ENCODE data around the gene ZNF91. TPM values are rescaled to one million over a fixed set of nuclear protein-coding genes. Genes with fewer than 3 reads are reported as not detected.

The ZNF91 gene
- polyA plus RNA-seq, 1 donor (not counting 4 experiments of a cell fraction or from before 2014, with no cell fraction given): 14.1 TPM

DNA sequence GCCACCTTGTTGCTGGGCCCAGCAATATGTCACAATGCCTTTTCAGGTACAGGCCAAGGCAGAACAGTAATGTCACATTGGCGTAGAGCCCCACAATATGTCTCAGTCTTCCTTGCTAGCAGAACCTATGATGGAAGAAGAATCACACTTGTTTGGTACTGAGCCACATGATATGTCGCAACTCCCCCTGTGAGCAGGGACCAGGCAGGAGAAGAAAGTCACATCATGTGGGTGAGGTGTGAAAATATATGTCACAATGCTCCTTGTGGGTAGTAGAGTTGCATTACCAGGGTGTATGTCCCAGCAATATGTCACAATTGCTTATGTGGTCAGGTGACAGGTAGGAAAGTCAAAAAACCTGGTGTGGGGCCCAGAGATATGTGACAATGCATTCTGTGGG is 7.1 kb upstream of the ZNF91 start:
- Histone ChIP-seq H3K4me2 (ENCODE audit: control insufficient read depth, extremely low read depth, insufficient read depth, low read depth, low read length) (no peak overlapping the region), H4K20me1 (ENCODE audit: control insufficient read depth, extremely low read depth, insufficient read depth, low read length) (no peaks in the 10 kb centered on the region), H3K4me3 (ENCODE audit: control insufficient read depth in 2 of 3, extremely low read depth in 1 of 3, insufficient read depth in 2 of 3, low read depth in 1 of 3, low read length in 3 of 3) (no peak overlapping the region), H3K9me3 (ENCODE audit: control insufficient read depth, low read depth, low read length) (no peaks in the 10 kb centered on the region), H3K27ac (ENCODE audit: control insufficient read depth, insufficient read depth, low read length) (no peak overlapping the region), H3K4me1 (ENCODE audit: control insufficient read depth, extremely low read depth, insufficient read depth, low read length) (no peaks in the 10 kb centered on the region), H3K79me2 (ENCODE audit: control insufficient read depth, insufficient read depth, low read length) (no peaks in the 10 kb centered on the region), H2AFZ (ENCODE audit: control insufficient read depth, low read length) (no peak overlapping the region), H3K27me3 (ENCODE audit: control insufficient read depth, extremely low read depth, insufficient read depth, low read length) (no peaks in the 10 kb centered on the region), H3K9ac (ENCODE audit: control insufficient read depth, extremely low read depth, insufficient read depth, low read length) (no peak overlapping the region), H3K36me3 (ENCODE audit: control insufficient read depth in 2 of 2, extremely low read depth in 1 of 2, insufficient read depth in 2 of 2, low read length in 2 of 2) (no peaks in the 10 kb centered on the region), H3K9me1 (ENCODE audit: control insufficient read depth, extremely low read depth, insufficient read depth, low read length) (no peaks in the 10 kb centered on the region)
- DNase-seq (ENCODE audit: low read depth, low spot score) (no peak), FAIRE-seq (no peak)
- TF ChIP-seq EZH2 (IDR thresholded peaks at IDR 0.05; ENCODE audit: low read length): no peak
- TF ChIP-seq, protein P1, sequence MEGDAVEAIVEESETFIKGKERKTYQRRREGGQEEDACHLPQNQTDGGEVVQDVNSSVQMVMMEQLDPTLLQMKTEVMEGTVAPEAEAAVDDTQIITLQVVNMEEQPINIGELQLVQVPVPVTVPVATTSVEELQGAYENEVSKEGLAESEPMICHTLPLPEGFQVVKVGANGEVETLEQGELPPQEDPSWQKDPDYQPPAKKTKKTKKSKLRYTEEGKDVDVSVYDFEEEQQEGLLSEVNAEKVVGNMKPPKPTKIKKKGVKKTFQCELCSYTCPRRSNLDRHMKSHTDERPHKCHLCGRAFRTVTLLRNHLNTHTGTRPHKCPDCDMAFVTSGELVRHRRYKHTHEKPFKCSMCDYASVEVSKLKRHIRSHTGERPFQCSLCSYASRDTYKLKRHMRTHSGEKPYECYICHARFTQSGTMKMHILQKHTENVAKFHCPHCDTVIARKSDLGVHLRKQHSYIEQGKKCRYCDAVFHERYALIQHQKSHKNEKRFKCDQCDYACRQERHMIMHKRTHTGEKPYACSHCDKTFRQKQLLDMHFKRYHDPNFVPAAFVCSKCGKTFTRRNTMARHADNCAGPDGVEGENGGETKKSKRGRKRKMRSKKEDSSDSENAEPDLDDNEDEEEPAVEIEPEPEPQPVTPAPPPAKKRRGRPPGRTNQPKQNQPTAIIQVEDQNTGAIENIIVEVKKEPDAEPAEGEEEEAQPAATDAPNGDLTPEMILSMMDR (optimal IDR thresholded peaks at IDR 0.05 in 1 of 3, IDR thresholded peaks at IDR 0.05 in 1 of 3, conservative IDR thresholded peaks at IDR 0.05 in 1 of 3; ENCODE audit: extremely low read depth in 1 of 3, insufficient read depth in 2 of 3, low read length in 3 of 3): no peak
- dilution Hi-C loops (cut with MboI; ENCODE audit: extremely low pct_ligation_motif_present, low sequenced_read_pairs): no loop called here

- Histone ChIP-seq H3K4me1 (ENCODE audit: control insufficient read depth, extremely low read depth, insufficient read depth, low read length) (no peaks in the 10 kb centered on the region), H3K9ac (ENCODE audit: control insufficient read depth, extremely low read depth, insufficient read depth, low read length) (no peak overlapping the region), H3K4me3 (ENCODE audit: control insufficient read depth in 2 of 3, extremely low read depth in 1 of 3, insufficient read depth in 2 of 3, low read depth in 1 of 3, low read length in 3 of 3) (no peak overlapping the region), H3K27ac (ENCODE audit: control insufficient read depth, insufficient read depth, low read length) (no peak overlapping the region), H4K20me1 (ENCODE audit: control insufficient read depth, extremely low read depth, insufficient read depth, low read length) (no peaks in the 10 kb centered on the region), H3K27me3 (ENCODE audit: control insufficient read depth, extremely low read depth, insufficient read depth, low read length) (no peaks in the 10 kb centered on the region), H3K9me1 (ENCODE audit: control insufficient read depth, extremely low read depth, insufficient read depth, low read length) (no peaks in the 10 kb centered on the region), H2AFZ (ENCODE audit: control insufficient read depth, low read length) (no peak overlapping the region), H3K36me3 (ENCODE audit: control insufficient read depth in 2 of 2, extremely low read depth in 1 of 2, insufficient read depth in 2 of 2, low read length in 2 of 2) (no peaks in the 10 kb centered on the region), H3K4me2 (ENCODE audit: control insufficient read depth, extremely low read depth, insufficient read depth, low read depth, low read length) (no peak overlapping the region), H3K79me2 (ENCODE audit: control insufficient read depth, insufficient read depth, low read length) (no peaks in the 10 kb centered on the region), H3K9me3 (ENCODE audit: control insufficient read depth, low read depth, low read length) (no peaks in the 10 kb centered on the region)
- TF ChIP-seq, protein P1 (optimal IDR thresholded peaks at IDR 0.05 in 1 of 3, IDR thresholded peaks at IDR 0.05 in 1 of 3, conservative IDR thresholded peaks at IDR 0.05 in 1 of 3; ENCODE audit: extremely low read depth in 1 of 3, insufficient read depth in 2 of 3, low read length in 3 of 3): no peak
- TF ChIP-seq EZH2 (IDR thresholded peaks at IDR 0.05; ENCODE audit: low read length): no peak
- FAIRE-seq (no peak), DNase-seq (ENCODE audit: low read depth, low spot score) (no peak)
- dilution Hi-C loops (cut with MboI; ENCODE audit: extremely low pct_ligation_motif_present, low sequenced_read_pairs): no loop called here
Measured at GRCh38 chr19:23401086-23401610, 5.9 kb upstream of the ZNF91 start.
